ENCODE measurements around the gene SLC9A9.

The SLC9A9 gene

GRCh38 chr3:143727391-143727790 is 120.9 kb downstream of the SLC9A9 start:
- H4K20me1 ChIP-seq: peaks cover 0 to 35% (median 0%) of the 10 kb centered on the region in 11 experiments; a peak in 4 of 22 replicates
- H3K36me3 ChIP-seq: peaks cover 0 to 55% (median 0%) of the 10 kb centered on the region in 11 experiments; a peak in 5 of 22 replicates
- H3K4me1 ChIP-seq: no peaks in the 10 kb centered on the region
- H3K27ac ChIP-seq: no peak overlapping the region
- TF ChIP-seq Cebpa-rat (IDR thresholded peaks at IDR 0.05): no peak
- H3K27me3 ChIP-seq: no peaks in the 10 kb centered on the region
- no peak overlapping the region for H3K9ac ChIP-seq
- peaks cover 0 to 9% (median 0%) of the 10 kb centered on the region in 11 experiments; a peak in 6 of 22 replicates for H3K9me3 ChIP-seq (replicated peaks in 1 of 11)
- no peak overlapping the region for H3K4me3 ChIP-seq
- H3K4me2 ChIP-seq: no peak overlapping the region

GRCh38 chr3:143726727-143727126 is 121.5 kb downstream of the SLC9A9 start:
- no peak overlapping the region for H3K4me3 ChIP-seq
- no peaks in the 10 kb centered on the region for H3K4me1 ChIP-seq
- H3K9me3 ChIP-seq (replicated peaks in 1 of 11): peaks cover 0 to 9% (median 0%) of the 10 kb centered on the region in 11 experiments; a peak in 6 of 22 replicates
- no peaks in the 10 kb centered on the region for H3K27me3 ChIP-seq
- H3K4me2 ChIP-seq: no peak overlapping the region
- no peak overlapping the region for H3K27ac ChIP-seq
- peaks cover 0 to 35% (median 0%) of the 10 kb centered on the region in 11 experiments; a peak in 4 of 22 replicates for H4K20me1 ChIP-seq
- no peak for TF ChIP-seq Cebpa-rat (IDR thresholded peaks at IDR 0.05)
- no peak overlapping the region for H3K9ac ChIP-seq
- H3K36me3 ChIP-seq: peaks cover 0 to 55% (median 0%) of the 10 kb centered on the region in 11 experiments; a peak in 5 of 22 replicates

GRCh38 chr3:143720381-143720780 is 127.9 kb downstream of the SLC9A9 start:
- H3K36me3 ChIP-seq: peaks cover 0 to 92% (median 0%) of the 10 kb centered on the region in 11 experiments; a peak in 5 of 22 replicates
- no peak overlapping the region for H3K27ac ChIP-seq
- no peak overlapping the region for H3K4me2 ChIP-seq
- H4K20me1 ChIP-seq: peaks cover 0 to 17% (median 0%) of the 10 kb centered on the region in 11 experiments; a peak in 3 of 22 replicates
- H3K4me1 ChIP-seq: no peaks in the 10 kb centered on the region
- H3K27me3 ChIP-seq: no peaks in the 10 kb centered on the region
- H3K9ac ChIP-seq: no peak overlapping the region
- H3K9me3 ChIP-seq (replicated peaks in 1 of 11): peaks cover 0 to 9% (median 0%) of the 10 kb centered on the region in 11 experiments; a peak in 6 of 22 replicates
- no peak for TF ChIP-seq Cebpa-rat (IDR thresholded peaks at IDR 0.05)
- H3K4me3 ChIP-seq: no peak overlapping the region

- Histone ChIP-seq H3K9ac (no peak overlapping the region), H3K9me3 (replicated peaks in 1 of 11) (peaks cover 0 to 7% (median 0%) of the 10 kb centered on the region in 11 experiments; a peak in 3 of 22 replicates), H3K4me3 (no peak overlapping the region), H3K27me3 (no peaks in the 10 kb centered on the region), H3K4me2 (no peak overlapping the region), H4K20me1 (peaks cover 0 to 20% (median 0%) of the 10 kb centered on the region in 11 experiments; a peak in 4 of 22 replicates), H3K4me1 (no peaks in the 10 kb centered on the region), H3K36me3 (peaks cover 0 to 90% (median 0%) of the 10 kb centered on the region in 11 experiments; a peak in 5 of 22 replicates), H3K27ac (no peak overlapping the region)
- TF ChIP-seq Cebpa-rat (IDR thresholded peaks at IDR 0.05): no peak
Measured at GRCh38 chr3:143718463-143718862, 129.8 kb downstream of the SLC9A9 start.

- H3K27me3 ChIP-seq: no peaks in the 10 kb centered on the region
- no peak for TF ChIP-seq Cebpa-rat (IDR thresholded peaks at IDR 0.05)
- H3K9me3 ChIP-seq (replicated peaks in 1 of 11): 0 out of 22 replicates have a peak, but pooled peaks cover 0 to 5% (median 0%) of the 10 kb centered on the region in 11 experiments
- H3K4me2 ChIP-seq: no peak overlapping the region
- H3K4me3 ChIP-seq: no peak overlapping the region
- peaks cover 0 to 23% (median 0%) of the 10 kb centered on the region in 11 experiments; a peak in 4 of 22 replicates for H4K20me1 ChIP-seq
- H3K4me1 ChIP-seq: no peaks in the 10 kb centered on the region; a peak in 1 of 20 replicates
- peaks cover 0 to 74% (median 0%) of the 10 kb centered on the region in 11 experiments; a peak in 5 of 22 replicates for H3K36me3 ChIP-seq
- no peak overlapping the region for H3K27ac ChIP-seq
- no peak overlapping the region for H3K9ac ChIP-seq
Measured at GRCh38 chr3:143716731-143717130, 131.5 kb downstream of the SLC9A9 start.

- Histone ChIP-seq H4K20me1 (peaks cover 0 to 38% (median 0%) of the 10 kb centered on the region in 11 experiments; a peak in 3 of 22 replicates), H3K36me3 (peaks cover 0 to 57% (median 0%) of the 10 kb centered on the region in 11 experiments; a peak in 5 of 22 replicates), H3K9me3 (replicated peaks in 1 of 11) (0 out of 22 replicates have a peak, but pooled peaks cover 0 to 5% (median 0%) of the 10 kb centered on the region in 11 experiments), H3K27me3 (no peaks in the 10 kb centered on the region), H3K4me1 (no peaks in the 10 kb centered on the region; a peak in 1 of 20 replicates), H3K27ac (no peak overlapping the region), H3K4me3 (no peak overlapping the region), H3K4me2 (no peak overlapping the region), H3K9ac (no peak overlapping the region)
- TF ChIP-seq Cebpa-rat (IDR thresholded peaks at IDR 0.05): no peak
Measured at GRCh38 chr3:143712522-143712921, 135.7 kb downstream of the SLC9A9 start.

GRCh38 chr3:143707848-143708247 is 140.4 kb downstream of the SLC9A9 start:
- Histone ChIP-seq H3K36me3 (peaks cover 0 to 37% (median 0%) of the 10 kb centered on the region in 11 experiments; a peak in 5 of 22 replicates), H3K27me3 (no peaks in the 10 kb centered on the region), H3K9ac (no peak overlapping the region), H4K20me1 (peaks cover 0 to 38% (median 0%) of the 10 kb centered on the region in 11 experiments; a peak in 4 of 22 replicates), H3K9me3 (replicated peaks in 1 of 11) (no peaks in the 10 kb centered on the region), H3K4me2 (no peak overlapping the region), H3K4me1 (no peaks in the 10 kb centered on the region; a peak in 1 of 20 replicates), H3K4me3 (no peak overlapping the region), H3K27ac (no peak overlapping the region)
- TF ChIP-seq Cebpa-rat (IDR thresholded peaks at IDR 0.05): no peak

GRCh38 chr3:143700431-143700975 is 147.8 kb downstream of the SLC9A9 start:
- no peak overlapping the region for H3K9ac ChIP-seq
- no peak overlapping the region for H3K4me2 ChIP-seq
- H3K9me3 ChIP-seq (replicated peaks in 1 of 11): peaks cover 0 to 3% (median 0%) of the 10 kb centered on the region in 11 experiments; a peak in 1 of 22 replicates
- no peaks in the 10 kb centered on the region for H3K27me3 ChIP-seq
- H3K27ac ChIP-seq: no peak overlapping the region
- H3K36me3 ChIP-seq: peaks cover 0 to 26% (median 0%) of the 10 kb centered on the region in 11 experiments; a peak in 3 of 22 replicates
- no peaks in the 10 kb centered on the region for H3K4me1 ChIP-seq
- no peak overlapping the region for H3K4me3 ChIP-seq
- TF ChIP-seq Cebpa-rat (IDR thresholded peaks at IDR 0.05): no peak
- H4K20me1 ChIP-seq: peaks cover 0 to 40% (median 0%) of the 10 kb centered on the region in 11 experiments; a peak in 5 of 22 replicates

- no peak overlapping the region for H3K4me2 ChIP-seq
- H3K36me3 ChIP-seq: peaks cover 0 to 29% (median 0%) of the 10 kb centered on the region in 11 experiments; a peak in 3 of 22 replicates
- H3K27ac ChIP-seq: no peak overlapping the region
- no peak overlapping the region for H3K9ac ChIP-seq
- peaks cover 0 to 4% (median 0%) of the 10 kb centered on the region in 11 experiments; a peak in 1 of 22 replicates for H3K9me3 ChIP-seq (replicated peaks in 1 of 11)
- TF ChIP-seq Cebpa-rat (IDR thresholded peaks at IDR 0.05): no peak
- no peaks in the 10 kb centered on the region for H3K4me1 ChIP-seq
- peaks cover 0 to 40% (median 0%) of the 10 kb centered on the region in 11 experiments; a peak in 5 of 22 replicates for H4K20me1 ChIP-seq
- no peak overlapping the region for H3K4me3 ChIP-seq
- H3K27me3 ChIP-seq: no peaks in the 10 kb centered on the region
Measured at GRCh38 chr3:143699424-143699823, 148.8 kb downstream of the SLC9A9 start.

All from BLaER1 treated with 17β-estradiol and CSF1 and Interleukin-3, amounts not matched to agents 10 nM and 100 nM (cell line).